ENCODE data around the gene MICALL1.

Gene MICALL1, protein sequence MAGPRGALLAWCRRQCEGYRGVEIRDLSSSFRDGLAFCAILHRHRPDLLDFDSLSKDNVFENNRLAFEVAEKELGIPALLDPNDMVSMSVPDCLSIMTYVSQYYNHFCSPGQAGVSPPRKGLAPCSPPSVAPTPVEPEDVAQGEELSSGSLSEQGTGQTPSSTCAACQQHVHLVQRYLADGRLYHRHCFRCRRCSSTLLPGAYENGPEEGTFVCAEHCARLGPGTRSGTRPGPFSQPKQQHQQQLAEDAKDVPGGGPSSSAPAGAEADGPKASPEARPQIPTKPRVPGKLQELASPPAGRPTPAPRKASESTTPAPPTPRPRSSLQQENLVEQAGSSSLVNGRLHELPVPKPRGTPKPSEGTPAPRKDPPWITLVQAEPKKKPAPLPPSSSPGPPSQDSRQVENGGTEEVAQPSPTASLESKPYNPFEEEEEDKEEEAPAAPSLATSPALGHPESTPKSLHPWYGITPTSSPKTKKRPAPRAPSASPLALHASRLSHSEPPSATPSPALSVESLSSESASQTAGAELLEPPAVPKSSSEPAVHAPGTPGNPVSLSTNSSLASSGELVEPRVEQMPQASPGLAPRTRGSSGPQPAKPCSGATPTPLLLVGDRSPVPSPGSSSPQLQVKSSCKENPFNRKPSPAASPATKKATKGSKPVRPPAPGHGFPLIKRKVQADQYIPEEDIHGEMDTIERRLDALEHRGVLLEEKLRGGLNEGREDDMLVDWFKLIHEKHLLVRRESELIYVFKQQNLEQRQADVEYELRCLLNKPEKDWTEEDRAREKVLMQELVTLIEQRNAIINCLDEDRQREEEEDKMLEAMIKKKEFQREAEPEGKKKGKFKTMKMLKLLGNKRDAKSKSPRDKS

DNA sequence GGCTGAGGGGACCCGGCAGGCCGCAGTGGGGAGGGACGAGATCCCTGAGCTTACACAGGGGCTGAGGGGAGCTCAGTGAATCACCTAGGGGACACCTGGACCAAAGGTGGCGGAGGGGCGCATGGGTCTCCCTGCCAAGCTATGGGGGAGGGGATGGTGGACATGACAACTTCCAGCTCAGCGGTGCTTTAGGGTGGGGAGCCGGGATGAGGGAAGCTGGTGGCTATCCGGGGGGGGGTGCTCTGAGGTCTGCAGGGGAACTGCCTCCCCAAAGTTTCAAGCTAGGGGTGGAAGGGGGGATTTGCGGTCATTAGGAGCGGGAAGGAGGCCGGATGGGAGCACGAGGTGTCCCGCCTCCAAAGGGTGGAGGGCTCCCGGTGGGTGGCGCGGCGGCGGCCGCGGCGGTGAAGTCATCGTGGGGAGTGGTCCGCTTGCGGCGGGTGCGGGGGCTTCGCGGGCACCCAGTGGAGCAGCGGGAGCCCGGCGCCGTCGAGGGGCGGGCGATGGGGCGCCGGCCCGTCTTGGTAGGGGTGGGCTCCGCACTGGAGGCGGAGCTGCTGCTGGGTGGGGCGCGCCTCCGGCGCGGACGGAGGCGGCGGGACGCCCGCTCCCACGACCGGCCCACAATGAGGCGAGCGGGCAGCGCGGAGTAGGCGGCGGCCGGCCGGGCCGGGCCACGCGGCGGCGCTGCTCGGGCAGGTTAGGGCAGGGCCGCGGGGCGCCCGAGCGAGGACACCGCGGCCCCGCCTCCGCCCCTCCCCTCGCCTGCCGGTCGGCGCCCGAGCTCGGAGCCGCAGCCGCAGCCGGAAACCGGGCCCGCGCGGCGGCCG, at the start of gene MICALL1:
Gene MICALL1 (plus strand): TSS at position 764 of the 830 bp plus-strand sequence. CDS start 126 bp downstream, outside the sequence.
- in situ Hi-C loops (cut with MboI; ENCODE audit: low sequenced_read_pairs): no loop called here

DNA sequence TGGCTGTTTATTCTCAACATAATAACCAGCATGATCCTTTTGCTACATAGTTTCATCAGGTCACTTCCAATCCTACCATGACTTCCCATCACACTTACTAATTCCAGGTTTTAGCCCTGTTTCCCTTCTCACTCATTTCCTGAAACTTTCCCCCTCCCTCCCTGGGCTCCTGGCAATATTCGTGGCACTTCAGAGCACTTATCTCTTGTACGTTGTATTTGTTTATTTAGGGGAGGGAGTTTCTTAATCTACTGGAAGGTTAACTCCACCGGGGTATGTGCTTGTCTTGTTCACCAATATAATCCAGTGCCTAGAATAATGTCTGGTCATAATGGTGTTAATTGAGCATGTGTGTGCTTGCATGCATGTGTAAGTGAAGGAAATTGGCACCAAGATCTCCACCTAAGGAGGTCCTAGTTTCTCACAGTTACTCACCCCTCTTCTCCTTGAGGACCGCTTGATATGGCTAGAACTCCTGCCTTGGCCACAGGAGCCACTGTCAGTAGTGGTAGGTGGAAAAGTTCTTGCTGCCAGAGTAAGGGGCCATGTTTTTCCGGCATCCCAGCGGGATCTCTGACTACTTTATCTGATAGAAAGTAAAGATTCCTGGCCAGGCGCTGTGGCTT, 45.2 kb upstream of the MICALL1 start:
- in situ Hi-C loops (cut with MboI; ENCODE audit: low sequenced_read_pairs): no loop called here

DNA sequence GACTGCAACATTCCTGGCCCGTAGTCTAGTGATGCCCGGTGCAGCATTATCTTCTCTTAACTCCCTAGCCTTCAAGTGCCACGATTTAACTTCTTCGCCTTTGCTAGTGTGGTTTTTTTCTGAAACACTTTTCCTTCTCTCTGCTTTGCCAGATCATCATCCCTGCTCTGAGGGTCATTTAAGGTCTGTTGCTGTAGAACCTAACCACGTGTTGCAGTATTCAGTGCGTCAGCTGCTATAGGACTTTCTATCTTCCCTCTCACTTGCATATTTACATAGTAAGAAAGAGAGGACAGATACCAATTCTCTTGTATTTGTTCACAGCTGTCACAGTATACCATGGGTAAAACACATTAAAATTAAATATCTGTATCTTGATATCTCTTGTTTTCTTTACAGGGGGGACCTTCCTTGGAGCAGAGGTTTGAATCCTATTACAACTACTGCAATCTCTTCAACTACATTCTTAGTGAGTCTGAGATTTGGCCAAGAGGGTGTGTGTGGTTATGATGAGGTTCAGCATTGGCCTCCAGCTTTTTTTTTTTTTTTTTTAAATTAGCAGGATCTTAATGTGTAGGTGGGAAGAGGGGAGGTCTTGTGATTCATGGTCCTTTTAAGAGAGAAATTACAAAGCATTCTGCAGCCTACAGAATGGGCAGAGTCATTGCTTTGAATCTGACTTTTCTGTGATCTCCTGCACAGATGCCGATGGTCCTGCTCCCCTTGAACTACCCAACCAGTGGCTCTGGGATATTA, 43.3 kb upstream of the MICALL1 start:
- in situ Hi-C loops (cut with MboI; ENCODE audit: low sequenced_read_pairs): no loop called here

DNA sequence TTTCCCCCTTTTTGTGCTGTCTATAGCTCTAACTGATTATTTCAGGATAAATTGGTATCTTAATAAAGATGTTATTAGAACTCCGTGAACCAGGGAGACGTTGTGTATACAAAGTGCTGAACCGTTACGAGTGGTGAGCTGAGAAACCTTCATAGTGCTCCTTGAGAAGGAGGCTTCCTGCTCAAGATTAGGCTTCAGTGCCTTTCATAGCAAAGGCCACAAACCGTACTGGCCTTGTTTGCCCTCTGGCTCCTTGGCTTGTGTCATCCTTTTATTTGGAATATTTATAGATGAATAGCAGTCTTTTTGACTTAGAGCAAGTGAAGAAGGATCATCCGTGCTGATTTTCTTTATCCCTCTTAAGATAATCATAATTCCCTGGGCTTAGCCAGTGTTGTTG, 40.6 kb upstream of the MICALL1 start:
- in situ Hi-C loops (cut with MboI; ENCODE audit: low sequenced_read_pairs): no loop called here

DNA sequence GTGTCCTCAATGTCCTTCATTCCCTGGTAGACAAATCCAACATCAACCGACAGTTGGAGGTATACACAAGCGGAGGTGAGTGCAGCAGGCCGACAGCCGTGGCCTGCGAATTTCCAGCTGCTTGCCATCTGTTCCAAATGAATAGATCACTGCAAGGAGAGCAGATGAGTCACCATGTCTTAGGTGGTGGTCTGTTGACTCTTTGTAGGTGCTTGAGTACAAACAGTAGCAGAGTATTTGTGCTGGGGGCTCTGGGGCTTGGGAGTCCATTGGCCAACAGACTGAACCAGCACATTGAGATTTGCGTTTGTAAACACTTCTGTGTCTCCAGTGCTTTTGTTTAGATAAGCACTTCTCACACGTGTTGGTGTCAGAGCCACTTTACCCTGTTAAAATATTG, 35.8 kb upstream of the MICALL1 start:
- in situ Hi-C loops (cut with MboI; ENCODE audit: low sequenced_read_pairs): no loop called here

DNA sequence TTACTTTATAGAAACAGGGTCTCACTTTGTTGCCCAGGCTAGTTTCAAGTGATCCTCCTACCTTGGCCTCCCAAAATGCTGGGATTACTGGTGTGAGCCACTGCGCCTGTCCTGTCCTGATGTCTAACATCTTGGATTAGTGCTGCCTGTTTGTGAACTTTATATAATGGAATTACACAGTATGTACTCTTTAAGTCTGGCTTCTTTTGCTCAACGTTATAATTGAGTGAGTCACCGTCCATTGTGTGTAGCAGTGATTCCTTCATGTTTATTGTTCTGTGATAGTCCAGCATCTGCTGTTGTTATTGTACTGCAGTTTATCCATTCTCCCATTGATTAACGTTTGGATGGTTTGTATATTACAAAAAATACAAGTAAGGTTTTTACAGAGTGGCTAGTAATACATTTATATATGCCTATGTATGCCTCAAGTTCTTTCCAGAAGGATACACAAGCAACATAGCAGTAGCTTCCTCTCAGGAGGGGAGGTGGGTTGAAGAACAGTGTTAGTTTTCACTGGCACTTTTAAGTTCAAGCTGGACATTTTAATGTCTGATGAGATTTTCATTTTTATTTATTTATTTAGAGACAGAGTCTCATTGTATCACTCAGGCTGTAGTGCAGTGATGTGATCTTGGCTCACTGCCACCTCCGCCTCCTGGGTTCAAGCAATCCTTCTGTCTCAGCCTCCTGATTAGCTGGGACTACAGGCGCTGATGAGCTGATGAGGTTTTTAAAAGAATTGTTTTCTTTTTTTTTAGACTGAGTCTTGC, 25.2 kb upstream of the MICALL1 start:
- in situ Hi-C loops (cut with MboI; ENCODE audit: low sequenced_read_pairs): no loop called here

DNA sequence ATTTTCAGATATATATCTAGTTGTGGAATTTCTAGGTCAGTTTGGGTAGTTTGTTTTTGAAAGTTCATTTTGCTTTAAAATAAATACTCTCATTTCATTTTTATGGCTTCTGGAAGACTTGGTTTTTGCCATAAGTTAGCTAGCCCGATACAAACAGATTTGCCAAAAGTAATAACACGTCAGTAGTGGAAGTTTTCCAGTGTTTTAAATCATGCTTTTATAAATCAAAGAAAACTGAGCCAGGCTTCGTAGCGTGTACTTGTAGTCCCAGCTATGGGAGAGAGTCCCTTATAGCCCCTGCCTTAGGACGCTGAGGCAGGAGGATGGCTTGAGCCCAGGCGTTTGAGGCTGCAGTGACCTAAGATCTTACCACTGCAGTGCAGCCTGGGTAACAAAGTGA, 21.7 kb upstream of the MICALL1 start:
- in situ Hi-C loops (cut with MboI; ENCODE audit: low sequenced_read_pairs): no loop called here

DNA sequence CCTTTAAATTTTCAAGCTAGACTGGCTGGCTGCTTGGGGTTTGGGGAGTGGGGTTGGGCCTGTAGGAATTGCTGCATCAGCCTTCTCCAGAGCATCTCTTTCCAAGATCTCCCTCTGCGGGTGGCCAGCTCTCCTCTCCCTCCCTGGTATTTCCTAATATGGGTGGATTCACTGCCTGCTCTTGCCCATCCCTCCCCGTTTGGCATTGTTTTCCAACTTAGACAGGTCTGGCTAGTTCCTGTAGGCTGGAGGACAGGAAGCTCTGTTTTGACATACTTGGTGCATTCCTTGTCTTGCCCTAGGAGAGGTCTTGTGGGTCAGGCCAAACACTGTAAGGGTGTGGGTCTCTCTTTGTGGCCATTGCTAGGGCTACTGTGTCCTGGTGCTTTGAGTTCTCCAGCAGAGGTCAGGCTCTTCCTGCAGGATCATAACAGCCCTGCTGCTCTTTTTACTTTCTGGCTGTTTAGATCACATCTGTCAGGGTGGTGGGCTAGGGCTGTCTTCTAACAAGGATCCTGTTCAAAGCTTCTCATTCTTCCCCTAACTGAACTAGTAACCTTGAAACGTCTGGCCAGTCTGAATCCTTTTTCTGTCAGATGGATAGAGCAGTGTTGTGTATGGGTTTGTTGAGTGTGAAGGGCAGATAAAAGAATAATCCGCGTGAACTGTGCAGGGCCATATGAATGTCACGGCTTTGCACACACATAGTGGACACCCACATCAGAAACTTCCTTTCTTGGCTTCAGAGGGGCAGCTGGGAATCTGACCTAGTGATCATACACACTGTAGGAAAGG, 18.3 kb upstream of the MICALL1 start:
- in situ Hi-C loops (cut with MboI; ENCODE audit: low sequenced_read_pairs): no loop called here

DNA sequence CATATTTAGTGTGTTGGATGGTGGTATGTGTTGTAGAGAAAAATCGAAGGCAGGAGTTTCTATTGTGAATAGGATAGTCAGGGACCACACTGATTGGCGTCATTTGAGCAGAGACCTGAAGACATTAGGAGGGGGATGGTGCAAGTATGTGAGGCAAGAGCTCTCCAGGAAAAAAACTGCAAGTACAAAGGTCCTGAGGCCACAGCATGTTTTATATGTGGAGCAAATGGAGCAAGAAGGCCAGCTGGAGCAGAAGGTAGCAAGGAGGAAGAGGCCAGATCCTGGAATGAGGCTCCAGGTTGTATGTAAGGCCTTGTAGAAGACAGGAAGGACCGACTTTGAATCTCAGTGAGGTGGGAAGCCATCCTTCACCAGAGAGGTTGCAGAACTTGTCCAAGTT, 14.2 kb upstream of the MICALL1 start:
- in situ Hi-C loops (cut with MboI; ENCODE audit: low sequenced_read_pairs): no loop called here

DNA sequence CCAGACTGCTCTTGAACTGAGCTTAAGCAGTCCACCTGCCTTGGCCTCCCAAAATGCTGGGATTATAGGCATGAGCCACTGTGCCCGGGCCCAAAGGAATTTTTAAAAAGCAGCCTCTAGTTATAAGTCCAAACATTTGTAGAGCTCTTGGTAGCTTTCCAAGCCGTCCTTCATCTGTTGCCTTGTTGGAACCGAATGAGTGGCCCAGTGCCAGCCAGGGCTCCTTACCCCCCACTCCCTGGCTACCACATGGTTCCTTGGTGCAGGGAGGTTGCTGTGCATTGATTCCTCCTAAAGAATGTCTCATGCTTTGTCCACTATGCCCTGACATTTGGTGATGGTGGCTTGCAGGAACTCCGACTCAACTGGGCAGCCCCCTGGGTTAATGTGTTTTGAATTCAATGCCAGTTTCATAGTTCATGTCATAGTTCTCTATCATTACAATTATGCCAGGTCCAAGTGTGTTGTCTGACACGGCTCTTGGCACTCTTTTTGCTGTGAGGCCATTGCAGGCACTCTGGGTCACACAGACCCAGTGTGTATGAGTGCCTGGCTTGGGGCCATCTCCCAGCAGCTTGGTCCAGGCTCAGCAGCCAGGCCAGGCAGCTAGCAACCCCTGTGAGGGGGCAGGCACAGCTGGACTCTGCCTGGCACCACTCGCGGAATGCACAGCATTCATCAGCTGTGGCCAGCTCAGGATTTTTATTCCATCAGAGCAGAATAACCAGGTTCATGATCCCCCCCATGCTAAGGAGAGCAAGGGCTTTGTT, 13.3 kb upstream of the MICALL1 start:
- in situ Hi-C loops (cut with MboI; ENCODE audit: low sequenced_read_pairs): no loop called here

DNA sequence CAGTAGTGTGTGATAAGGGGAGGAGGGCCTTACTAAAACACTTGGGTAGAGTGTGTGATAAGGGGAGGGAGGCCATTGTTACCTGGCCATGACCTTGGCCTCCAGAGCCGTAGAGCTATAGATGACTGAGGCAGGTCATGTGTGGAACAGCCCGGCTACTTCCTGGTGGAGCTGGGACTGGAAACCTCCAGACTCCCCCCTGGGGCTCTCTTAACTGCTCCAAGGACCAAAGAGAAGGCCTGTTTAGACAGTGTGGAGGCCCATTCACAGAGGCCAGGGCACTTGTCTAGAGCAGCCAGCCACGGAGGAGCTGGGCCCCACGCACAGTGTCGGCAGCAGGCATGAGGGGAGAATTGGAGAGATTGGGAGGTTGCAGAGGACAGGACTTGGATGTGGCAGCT, 12.5 kb upstream of the MICALL1 start:
- in situ Hi-C loops (cut with MboI; ENCODE audit: low sequenced_read_pairs): no loop called here

DNA sequence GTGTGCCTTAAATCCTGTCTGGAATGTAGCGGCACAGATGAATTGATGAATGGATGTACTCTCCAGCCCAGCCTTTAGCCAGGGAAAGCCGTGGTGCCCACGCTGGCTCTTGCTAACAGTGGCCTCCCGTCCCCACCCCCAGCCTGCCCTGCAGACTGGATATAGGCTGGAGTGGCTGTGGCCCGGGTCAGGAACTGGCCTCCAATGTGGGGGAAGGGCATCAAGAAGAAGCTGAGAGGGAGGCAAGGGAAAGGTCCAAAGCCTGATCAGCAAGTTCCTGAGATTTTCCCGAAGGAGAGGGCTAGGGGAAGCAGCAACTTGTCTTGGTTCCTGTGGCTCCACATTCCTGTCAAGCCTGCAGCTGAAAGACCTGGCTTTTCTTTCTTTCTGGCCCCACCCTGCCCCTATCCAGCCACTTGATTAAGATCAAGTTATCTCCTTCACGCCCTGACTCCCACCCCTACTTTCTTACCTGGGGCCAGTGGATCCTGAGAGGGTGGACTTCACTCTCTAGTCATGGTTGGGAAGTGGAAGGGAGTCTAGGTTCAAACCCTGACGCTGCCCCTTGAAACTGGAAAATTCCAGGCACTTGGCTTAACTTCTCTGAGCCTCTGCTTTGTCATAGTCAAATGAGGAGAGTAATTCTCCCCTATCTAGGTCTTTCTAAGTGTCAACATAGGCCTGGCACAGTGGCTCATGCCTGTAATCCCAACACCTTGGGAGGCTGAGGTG, 11.0 kb upstream of the MICALL1 start:
- in situ Hi-C loops (cut with MboI; ENCODE audit: low sequenced_read_pairs): no loop called here

DNA sequence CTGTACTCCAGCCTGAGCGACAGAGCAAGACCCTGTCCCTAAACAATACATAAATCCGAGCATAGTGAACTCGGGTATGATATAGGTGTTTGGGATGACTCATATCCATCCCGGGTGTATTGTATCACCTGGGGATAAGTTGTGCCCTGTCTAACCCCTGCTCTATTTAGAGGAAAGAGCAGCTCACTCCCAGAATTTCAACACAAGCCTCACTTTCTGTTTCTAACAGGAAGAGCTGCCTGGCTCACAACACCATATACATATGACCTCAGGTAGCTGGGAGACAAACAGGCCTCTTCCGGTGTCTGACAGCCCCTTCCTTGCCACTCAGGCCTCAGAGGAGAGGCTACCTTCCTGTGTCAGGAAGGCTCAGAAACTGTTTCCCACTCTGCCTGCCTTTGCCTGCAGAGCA, 9.9 kb upstream of the MICALL1 start:
- in situ Hi-C loops (cut with MboI; ENCODE audit: low sequenced_read_pairs): no loop called here

DNA sequence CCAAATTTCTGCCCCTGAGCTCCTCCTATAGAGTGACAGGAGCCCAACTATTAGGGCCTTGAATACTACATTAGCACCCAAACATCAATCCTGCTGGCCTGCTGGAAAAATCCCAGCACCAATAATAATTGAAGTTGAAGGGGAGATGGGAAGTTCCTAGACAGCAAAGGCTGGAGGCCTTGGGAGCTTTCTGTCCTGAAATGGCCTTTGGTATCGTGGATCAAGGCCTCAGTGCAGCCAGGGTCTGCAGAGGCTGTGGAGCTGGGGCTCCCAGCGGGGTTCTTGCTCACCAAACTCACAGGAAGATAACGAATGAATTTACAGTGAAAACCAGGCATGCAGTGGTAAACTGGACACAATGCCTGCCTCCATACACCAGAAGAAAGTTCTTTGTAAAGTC, 9.2 kb upstream of the MICALL1 start:
- in situ Hi-C loops (cut with MboI; ENCODE audit: low sequenced_read_pairs): no loop called here

DNA sequence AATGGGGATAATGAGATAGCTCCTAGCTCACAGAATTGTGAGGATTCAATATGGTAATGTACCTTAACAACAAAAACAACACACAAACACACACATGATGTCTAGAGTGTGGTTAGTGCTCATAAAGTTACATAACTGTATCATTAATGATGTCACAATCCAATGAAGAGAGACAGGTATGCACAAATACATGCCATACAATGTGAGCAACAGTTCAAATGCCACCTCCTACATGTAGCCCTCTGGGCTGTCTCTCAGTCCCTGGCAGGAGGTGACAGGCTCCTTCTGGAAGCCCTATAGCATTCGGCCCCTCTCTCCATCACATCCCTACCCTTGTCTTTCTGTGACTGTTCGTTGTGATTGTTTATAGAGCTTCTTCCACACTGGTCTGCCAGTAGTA, 8.3 kb upstream of the MICALL1 start:
- in situ Hi-C loops (cut with MboI; ENCODE audit: low sequenced_read_pairs): no loop called here

DNA sequence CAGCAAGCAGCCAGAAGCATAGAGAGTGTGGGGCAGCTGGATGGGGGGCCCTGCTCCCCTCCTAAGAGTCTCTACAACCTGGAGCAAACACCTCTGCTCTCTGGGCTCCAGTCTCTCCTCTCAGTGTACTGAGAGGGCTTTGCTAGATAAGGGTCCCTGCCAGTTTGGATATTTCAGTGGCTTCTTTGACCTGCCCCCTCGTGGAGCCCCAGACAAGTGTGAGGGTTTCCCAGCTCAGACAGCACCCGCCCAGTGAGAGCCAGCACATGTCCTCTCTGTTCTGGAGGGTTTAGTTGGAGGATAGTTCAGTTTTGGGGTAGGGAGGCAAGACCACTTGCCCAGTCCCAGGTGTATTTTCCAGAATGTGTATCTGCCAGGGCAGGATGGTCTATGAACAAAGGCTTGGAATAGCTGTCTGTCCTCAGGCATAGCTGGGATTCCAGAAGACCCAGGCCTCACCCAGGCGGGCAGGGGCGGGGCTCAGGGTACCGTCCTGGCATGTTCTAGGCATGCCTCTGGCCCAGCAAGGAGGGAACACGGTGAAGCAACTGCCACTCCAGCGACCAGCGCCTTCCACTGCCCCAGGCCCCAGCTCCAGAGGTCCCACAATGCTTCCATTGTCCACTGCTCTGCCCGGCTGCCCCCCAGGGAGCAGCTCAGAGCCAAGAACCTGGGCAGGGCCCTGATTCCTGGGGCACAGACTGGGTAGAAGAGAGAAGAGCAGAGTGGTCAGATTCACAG, 7.5 kb upstream of the MICALL1 start:
- in situ Hi-C loops (cut with MboI; ENCODE audit: low sequenced_read_pairs): no loop called here
